CD4-positive, alpha-beta T cell treated with Interleukin-15 for 1 hour (primary cell): ENCODE measurements around the gene CADPS2.

Experiments
- DNase-seq: peaks from one replicate; pipeline ENCODE4 v3.0.0-alpha.2; 2020

The CADPS2 gene

DNA sequence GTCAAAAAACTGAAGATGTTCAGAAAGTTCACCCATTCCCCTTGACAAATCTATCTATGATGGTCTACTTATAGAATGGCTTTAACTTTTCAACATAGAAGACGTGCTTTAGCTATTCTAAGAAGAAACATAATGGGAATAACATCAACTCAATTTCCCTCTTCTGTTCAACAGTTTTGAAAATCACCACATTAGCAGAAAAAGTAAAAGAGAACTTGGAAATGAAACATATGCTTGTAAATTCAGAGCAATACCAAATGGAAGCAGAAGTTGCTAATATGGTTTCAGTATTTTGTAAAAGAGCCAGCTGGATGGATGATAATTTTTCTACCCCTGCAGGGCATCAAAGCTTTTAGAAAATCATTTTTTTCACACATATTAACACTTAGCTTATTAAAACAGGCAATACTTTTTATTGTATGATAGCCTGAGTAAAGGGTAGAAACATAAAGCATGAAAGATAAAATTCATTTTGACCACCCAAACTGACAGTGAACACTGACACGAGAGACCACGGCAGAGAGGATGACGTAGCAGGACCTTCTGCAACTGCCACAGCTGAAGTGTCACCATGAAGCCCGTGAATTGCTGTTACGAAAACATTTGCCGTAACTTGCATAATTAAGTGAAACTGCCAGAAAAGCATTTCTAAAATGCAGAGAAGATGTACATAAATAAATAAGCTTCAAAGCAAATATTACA is 542.5 kb downstream of the CADPS2 start:
- DNase-seq, result no peak

DNA sequence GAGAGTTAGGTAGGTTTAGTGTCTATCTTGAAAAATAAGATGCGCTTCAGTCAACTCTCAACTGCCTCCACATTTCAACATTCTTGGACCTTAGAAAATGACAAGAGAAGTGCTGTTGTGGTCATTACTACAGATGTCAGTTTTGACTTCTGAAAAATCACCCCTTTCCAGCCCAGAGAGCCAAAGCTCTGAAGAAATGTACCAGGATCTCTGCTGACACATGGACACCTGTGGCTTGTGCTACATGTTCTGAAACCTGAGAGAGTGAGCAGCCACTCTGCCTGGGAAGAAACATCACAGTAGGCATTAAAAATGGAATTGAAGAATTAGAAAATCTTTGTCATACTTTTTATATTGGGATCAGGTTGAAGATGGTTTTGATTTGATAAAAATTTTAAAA is 545.8 kb downstream of the CADPS2 start:
- no peak for DNase-seq

DNA sequence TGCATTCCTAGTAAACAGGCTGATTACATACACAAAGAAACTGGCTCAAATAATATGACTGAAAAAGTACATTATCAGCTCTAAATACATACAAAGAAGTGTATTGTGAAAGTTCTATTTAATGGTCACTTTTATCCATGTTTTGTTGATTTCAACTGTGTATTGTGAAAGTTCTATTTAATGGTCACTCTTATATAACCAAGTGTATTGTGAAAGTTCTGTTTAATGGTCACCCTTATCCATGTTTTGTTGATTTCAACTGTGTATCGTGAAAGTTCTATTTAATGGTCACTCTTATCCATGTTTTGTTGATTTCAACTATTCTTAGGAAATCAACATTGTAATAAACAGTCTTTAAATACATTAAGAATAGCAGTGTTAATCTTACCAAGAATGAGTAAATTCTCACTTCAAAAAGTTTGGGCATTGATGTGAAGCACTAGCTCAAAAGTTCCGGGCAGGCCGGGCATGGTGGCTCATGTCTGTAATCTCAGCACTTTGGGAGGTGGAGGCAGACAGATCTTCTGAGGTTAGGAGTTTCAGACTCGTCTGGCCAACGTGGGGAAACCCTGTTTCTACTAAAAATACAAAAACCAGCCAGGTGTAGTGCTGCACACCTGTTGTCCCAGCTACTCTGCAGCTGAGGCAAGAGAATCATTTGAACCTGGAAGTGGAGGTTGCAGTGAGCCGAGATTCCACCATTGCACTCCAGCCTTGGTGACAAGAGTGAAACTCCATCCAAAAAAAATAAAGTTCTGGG is 546.9 kb downstream of the CADPS2 start:
- DNase-seq, result no peak

DNA sequence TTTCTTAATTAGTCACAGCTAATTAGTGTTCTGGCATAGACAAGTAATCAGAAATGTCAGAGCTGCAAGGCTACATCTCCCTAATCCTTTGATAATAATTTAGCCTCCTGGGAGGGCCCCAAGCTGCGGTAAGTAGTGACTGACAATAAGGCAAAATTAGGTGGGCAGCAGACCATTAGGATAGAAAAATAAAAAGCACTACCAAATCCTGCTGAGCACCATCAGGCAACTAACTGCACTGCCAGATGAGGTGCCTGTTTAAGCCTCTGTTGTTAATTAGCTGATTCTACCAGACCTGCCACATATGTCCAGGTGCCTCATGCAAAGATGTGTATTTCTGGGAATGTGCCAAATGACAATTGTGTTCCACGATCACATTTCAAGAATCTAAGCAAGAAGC is 549.2 kb downstream of the CADPS2 start:
- no peak for DNase-seq

DNA sequence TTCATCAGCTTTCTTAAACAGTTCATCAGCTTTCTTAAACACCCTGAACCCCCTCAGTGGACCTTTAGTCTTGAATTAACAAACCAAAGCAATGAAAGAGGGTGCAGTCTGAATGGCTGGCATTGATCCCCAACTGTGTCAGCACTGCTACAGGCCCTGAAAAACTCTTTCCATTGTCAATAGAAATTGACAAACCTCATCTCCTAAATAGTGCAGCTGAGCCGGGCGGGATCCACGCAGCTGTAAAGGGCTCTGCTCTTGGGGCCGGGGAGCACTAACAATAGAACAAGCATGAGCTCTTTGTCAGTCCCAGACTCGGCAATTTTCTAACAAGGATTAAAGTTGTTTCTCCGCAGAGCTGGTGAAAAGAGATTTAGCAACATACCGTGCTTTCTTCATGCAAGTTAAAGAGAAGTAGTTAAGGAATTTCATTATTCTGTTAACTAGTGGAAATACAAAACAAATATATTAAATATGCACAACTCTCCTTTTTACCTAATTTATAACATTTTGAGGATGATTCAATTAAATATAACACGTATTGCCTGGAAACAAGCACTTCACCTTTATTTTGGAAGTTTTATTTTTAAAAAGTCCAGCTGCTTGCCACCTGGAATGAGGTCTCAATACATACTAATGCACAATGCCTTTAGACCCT is 557.0 kb downstream of the CADPS2 start:
- no peak for DNase-seq

DNA sequence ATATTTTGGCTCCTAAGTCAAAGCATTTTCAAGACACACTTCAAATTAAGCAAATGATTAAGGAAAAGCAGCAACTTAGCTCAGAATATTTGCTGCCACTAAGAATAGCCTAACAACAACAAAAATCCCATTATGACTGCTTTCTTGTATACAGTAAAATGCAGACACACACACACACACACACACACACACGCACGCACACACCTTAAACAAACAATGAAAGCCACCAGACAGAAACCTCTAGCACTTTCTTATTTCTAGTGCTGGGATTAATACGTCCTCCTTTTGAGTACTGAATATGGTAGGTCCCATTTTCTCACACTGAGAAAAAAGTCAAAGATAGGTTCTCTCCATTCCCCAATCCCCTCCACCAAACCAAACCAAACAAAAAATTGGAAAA is 558.3 kb downstream of the CADPS2 start:
- DNase-seq, result no peak

DNA sequence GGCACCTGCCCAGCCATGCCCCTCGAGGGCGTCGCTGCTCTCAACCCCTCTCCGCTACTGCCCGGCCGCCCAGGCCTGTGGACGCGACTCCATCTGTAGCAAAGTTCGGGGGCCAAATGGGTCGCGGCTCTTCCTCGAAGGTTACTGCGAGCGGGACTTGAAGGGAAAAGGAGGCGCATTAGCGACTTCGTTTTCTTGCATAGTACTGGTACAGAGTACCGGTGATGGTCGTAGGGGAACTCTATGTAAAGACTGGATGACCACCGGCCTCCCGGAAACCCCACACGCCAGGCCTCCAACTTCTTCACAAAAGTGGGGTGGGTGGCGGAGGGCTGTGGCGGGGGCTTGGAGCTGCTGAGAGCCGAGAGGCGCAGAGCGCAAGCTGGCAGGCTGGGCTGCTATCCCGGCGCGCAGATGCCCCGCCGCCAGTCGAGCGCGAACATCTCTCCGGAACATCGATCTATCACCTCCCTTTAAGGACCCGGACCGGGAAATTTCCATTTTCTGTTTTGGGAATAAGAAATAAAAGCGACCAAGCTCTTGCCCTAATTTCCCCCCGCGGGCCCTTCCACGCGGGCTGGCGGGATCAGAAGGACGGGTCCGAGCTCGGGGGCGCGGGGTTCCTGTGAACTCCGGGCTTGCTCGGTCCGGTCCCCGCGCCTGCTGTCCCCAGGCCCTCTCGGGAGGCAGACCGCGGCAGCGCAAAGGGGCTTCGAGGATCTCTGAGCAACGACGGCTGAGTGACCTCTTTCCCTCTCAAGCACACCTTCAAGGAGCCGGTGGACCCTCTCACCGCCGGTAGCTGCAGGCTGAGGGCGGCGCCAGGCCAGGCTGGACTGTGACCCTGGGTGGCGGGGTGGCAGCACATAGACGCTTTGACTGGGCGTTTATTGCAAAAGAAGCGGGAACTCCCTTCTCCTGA is 569.5 kb downstream of the CADPS2 start:
- DNase-seq, result no peak

DNA sequence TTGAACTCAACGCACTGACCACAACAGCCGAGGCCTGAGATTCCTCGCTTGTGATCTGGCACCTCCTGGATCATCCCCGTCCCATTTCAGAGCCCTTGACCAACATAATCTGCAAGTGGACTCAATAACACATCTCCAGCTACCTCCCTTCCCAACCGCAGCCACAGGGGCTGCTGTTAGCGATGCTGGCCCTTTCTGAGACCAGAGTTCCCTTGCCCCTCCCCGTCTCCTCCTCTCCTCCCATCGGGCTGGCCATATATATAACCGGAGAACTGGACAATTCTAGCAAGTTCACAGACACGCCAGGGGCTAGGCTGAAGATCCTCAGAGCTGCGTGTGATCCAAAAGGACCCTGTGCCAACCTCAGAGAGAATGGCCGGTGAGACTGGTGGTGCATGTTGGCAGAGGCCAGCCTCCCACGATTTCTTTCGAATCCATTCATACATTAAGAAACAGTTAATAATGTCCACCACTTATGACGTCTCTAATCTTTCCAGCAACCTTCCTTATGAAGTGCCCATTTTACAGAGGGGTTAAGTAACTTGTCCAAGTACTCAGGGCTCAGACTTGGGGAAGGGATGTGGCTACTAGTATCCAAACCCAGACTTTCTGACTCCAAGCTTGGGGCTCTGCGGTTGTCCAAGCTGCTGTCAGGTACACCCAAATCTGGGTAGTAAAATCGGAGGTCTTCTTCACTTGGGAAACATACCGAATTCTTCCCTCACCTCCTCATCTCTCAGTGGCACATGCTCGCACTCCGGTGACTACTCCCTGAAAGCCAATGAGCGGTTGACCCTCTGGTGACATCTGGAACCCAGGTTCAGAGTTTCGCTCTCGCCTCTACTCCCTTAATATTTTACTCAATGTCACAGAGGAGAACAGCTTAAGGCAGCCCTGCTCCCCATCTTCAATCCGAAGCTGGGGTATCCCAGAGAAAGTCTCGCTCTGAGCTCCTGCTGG is 570.5 kb downstream of the CADPS2 start:
- no peak for DNase-seq

DNA sequence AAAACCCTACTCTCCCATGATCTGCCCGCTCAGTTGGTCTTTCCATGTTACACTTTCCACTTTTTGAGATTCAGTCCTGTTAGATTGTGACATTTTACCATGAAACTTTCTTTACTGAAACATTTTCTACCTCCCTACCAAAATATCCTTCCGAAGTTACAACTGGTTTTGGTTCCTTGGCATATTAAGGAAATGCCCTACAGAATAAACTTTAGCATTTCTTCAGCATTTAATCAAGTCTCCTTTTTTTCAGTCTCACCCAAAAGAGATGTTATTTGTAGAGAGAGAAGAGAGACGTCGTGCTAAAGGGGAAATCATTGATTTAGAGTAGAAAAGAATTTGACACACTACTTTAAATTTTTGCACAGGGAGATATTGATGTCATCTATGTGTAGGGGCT is 572.0 kb downstream of the CADPS2 start:
- no peak for DNase-seq

DNA sequence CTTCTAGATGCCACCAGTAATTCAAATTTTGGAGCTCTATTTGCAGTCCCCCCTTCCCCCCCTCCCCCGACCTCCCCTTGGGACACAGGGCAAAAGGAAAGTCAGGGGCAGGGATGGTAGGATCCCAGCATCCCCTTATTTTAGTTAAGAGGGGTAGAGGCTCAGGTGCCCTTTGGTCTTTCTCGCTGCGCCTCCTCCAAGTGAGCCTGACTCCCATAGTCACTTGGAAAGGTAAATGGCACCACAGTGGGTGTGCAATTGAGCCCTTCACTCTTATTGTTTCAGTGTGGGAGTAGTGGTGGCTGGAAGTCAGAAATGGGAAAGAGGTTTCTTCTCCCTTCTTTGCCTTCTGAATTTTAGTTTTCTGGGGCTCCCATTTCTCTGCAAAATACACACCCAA is 573.5 kb downstream of the CADPS2 start:
- DNase-seq, result no peak

DNA sequence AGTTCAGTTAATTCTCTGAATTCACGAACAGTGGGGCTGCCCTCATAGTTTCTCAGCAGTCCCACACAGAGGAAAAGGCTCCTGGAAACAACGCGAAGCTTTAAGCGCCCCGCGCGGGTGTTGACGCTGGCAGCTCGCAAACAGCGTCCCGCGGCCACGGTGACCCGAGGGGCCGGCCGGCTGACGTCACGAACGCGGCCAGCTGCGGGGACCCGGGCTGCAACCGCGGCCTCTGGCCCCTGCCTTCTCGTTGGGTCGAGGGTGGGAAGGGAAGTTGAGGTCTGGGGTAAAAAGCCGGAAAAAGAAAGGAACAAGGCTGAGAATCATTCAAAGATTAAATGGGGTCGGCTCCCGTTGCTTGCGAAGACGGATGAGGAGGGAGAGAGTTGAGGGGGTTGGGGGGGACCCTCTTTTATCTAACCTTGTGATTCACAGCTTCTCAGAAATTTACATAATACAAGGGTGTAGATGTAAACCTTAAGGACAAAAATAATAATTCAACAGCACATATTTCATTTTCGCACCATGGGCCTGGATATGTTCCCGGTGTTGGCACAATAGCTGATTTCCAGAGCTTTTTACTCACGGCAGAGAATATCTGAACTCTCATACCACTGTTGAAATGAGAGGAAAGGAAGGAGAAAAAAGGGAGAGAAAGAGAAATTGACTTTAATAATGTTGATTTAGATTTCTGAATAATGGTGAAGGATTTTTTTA is 574.4 kb downstream of the CADPS2 start:
- no peak for DNase-seq

DNA sequence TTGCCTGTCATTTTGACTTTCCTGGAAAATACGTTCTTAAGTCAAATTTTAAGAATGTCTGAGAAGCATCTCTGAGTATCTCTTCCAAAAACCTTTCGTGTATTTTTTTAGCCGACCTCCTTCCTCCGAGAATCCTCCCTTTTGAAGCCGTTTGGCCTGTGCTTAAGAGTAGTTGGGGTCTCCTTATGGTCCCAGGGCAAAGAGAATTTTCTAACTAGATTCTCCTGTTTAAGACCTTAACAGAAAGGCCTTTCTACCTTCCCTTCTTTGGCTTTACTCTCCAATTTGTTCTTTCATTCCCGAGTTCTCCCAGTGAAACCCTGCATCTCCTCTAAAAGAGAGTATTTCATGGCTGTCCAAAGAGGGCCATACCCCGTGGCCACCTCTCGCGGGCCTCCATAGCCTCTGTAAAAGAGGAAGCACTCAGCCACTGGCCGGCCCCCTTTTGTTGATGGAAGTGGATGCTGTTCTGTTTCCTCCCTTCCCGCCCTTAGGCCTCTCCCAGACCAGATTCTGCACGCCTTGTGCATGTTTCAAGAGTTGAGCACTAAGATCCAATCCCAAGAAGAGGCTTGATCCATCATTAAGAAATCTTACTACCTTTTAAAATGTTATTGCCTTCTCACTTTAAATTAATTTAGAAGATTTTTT is 575.1 kb downstream of the CADPS2 start:
- DNase-seq, result no peak

DNA sequence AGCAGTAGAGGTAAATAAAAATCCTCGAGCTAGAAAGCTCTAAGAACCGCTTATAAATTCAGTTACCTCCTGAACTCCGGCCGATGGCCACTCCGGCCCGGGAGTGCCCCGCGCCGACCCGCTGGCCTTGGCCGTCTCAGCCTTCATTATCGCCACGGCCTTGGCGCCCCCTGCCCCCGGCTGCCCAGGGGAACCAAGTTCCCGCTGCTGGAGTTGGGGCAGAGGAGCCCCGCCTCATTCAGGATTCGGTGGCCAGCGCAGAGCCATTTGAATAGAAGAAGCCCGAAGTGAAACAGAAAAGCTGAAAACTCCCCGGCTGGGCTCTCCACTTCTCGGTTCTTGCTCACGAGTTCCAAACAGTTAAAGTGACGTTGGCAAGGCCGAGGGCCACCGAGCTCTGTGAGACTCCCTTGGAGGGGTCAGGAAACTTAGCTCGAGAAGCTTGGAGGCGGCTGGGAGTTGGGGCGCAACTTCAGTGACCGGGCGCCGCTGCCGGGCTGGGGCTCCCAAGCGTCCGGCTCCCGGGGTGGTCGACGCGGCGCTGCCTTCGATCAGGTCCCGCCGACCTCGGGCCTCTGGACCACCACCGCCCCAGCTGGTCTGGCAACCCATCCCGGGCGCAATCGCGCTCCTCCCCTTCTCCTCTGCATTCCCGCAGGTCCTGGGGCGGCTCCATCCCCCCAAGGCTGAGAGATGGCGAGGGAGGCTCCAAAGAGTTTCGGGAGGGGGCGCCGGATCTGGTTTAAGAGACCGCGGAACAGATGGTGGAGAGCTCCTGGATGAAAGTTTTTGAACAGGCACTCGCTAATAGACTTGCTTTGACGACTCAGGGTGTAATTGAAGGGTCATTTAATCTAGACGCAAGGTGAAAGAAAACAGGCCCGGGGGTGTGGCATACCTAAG is 575.9 kb downstream of the CADPS2 start:
- no peak for DNase-seq

DNA sequence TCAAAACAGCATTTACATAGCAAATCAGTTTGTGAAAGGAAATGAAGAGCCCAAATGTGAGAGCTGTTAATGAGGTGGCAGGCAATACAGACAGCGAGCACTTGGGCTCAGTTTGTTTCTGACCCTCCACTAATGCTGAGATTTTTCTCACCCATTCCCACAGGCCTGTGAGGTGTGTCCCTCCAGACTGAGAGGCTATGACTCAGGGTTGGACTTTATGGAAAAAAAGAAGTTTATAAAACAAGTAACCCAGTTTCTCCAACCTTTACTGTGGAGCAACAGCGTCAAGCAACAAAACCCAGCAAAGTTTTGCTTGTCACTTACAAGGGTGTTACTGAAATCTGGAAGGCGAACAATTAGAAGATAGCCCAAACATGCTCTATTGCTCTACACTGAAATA is 576.8 kb downstream of the CADPS2 start:
- DNase-seq, result no peak

DNA sequence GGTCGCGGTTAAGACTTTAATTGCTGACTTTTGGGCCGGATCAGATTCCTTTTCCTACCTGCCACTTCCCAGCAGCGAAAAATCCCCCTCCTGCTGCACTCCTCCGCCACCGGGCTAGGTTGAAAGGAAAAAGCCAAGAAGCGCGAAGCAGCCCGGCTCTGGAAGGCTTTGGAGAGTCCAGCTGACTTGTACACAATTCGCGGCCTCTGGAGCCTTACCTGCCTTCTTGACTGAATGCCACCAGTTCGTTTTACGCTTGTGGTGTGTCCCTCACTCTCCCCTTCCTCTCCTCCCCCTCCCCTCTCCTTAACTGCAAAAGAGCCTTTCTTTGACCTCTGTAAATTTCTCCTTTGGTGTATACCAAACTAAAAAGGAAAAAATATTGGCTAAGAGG is 579.0 kb downstream of the CADPS2 start:
- no peak for DNase-seq

DNA sequence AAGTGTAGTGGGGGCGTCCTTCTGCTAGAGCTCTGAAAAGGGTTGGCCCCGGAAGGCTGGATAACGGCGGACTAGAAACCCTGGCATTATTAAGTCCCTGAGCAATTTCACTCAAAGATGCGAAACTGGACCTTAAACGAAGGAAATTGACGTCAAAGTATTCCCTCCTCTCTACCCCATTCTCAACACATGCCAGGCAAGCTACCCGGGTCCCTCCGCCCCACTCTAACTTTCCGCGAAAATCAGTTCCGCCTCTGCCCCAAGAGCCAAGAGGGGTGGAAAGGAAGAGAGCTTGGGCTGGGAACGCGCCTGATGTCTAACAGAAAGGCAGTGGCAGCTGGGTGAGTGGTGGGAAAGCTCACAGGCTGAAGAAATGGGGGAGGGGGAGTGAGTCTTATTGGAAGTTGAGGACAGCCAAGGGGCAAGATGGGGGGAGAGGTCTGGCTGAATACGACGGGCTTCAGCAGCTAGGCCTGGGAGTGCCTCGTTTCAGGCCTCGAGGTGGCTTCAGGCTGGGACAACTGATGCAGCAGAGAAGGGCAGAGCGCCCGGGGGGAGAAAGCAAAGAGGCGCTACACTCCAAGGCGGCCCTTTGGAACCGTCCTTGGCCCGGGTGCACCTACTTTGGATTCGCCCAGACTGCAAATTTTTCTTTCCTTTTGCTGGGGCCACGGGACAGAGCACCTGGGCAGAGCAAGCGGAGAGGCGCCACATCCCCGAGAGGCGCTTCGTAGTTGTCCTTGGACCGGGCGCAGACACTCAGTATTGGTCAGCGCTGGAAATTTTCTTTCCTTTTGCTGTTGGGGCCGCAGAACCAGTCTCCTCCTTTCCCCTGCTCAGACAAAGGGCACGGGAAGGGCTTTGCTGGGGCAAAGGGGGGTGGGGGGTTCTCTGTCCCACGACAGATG is 579.7 kb downstream of the CADPS2 start:
- no peak for DNase-seq

DNA sequence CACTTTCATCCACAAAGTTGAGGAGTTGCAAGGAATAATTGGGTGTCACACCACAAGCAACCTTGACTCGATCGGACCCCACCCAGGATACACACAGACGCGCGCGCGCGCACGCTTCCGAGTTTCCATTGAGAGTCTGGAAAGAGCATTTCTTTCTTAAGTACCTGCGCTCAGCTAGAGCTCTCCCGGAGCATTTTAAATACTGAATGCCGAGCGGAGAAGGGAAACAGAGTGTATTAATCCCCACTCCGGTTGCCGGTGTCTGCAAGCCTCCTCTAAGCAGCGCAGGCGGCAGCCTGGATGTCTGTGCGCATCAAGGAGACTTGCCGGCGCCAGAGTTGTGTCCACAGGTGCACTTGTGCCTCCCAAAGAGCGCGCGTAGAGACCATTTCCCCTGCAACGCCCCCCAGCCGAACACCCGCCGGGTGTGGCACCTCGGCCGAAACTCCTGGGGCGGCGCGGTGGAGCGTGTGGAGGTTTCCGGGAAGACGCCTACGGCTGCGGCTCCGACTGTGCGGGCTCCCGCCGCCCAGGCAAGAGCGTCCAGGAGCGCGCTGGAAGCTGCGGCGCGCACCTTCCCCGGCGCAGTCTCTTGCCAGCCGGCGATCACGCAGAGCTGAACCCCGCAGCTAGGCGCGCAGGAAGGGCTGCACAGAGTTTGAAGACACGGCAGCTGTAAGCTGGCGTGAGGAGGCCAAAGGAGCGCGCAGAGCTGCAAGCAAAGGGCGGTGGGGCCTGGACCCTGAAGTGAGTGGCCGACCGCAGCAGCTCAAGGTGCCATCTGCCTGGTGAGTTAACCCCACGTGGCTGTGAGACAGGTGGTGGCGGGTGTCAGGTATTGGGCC is 580.6 kb downstream of the CADPS2 start:
- DNase-seq, result no peak
